B cell (primary cell): ENCODE results near the gene SEPHS2. TPM values are rescaled to one million over a fixed set of nuclear protein-coding genes. Genes with fewer than 3 reads are reported as not detected.

Experiments used
- ATAC-seq: fragments of 200-7000 bp; cut with Tn5 transposase; one replicate; pipeline ENCODE4 v1.10.0; 2021; ENCODE audit warnings: low read depth, mild to moderate bottlenecking, moderate number of reproducible peaks, moderate library complexity
- CTCF ChIA-PET: fragments of 350-600 bp; sonication (Branson Sonifier 250); formaldehyde crosslinking; loops from one replicate; lab custom pipeline; 2021; ENCODE audit warnings: antibody characterized with exemption, inconsistent platforms; lab: Charles Lee
- POLR2A ChIA-PET: fragments of 350-600 bp; sonication (Branson Sonifier 250); formaldehyde crosslinking; loops from one replicate; lab custom pipeline; 2021; ENCODE audit warnings: antibody characterized with exemption; lab: Charles Lee
- DNase-seq: peaks from one replicate; pipeline ENCODE4 v3.0.0; 2013
- H2AFZ ChIP-seq: 2 replicates; pipeline ENCODE4 v1.6.1; 2012; ENCODE audit warnings: mild to moderate bottlenecking, low read depth, low read length; ENCODE audit not compliant: insufficient read depth, poor library complexity, severe bottlenecking
- H3K27ac ChIP-seq, 2 donors: 1 replicate in 1 of 2; 2 replicates in 1 of 2; pipeline ENCODE4 v1.5.1; 2012 to 2013; ENCODE audit warnings: low read length in 2 of 2, mild to moderate bottlenecking in 2 of 2, moderate library complexity in 1 of 2
- H3K27me3 ChIP-seq, 4 experiments: fragments of 200-600 bp in 1 of 4; sonication (generic) in 1 of 4; replicated peaks in 1 of 4; 1 replicate in 2 of 4; 2 replicates in 2 of 4; pipeline versions ENCODE4 v1.6.1 to v1.7.0; 2013 to 2016; ENCODE audit warnings: low read length in 3 of 4, mild to moderate bottlenecking in 2 of 4, mixed read lengths in 1 of 4, moderate library complexity in 1 of 4; ENCODE audit not compliant: insufficient read depth in 4 of 4, control insufficient read depth in 3 of 4; ENCODE audit errors: control extremely low read depth in 1 of 4
- H3K36me3 ChIP-seq, 2 experiments: replicated peaks in 1 of 2; 1 replicate in 1 of 2; 2 replicates in 1 of 2; pipeline versions ENCODE4 v1.6.1 to v1.7.1; 2013; ENCODE audit warnings: low read length in 1 of 2; ENCODE audit not compliant: insufficient read depth in 2 of 2, control insufficient read depth in 1 of 2; ENCODE audit errors: control extremely low read depth in 1 of 2, extremely low read depth in 1 of 2
- H3K4me1 ChIP-seq, 2 donors: fragments of 200-600 bp in 1 of 2; sonication (generic) in 1 of 2; 1 replicate in 1 of 2; 2 replicates in 1 of 2; pipeline versions ENCODE4 v1.5.1 to v1.6.1; 2013 to 2017; ENCODE audit warnings: low read length in 2 of 2; ENCODE audit not compliant: control insufficient read depth in 2 of 2, insufficient read depth in 2 of 2
- H3K4me2 ChIP-seq: replicated peaks from 2 replicates; pipeline ENCODE3; 2012; ENCODE audit warnings: mild to moderate bottlenecking, low read depth, low read length; ENCODE audit not compliant: poor library complexity, severe bottlenecking
- H3K4me3 ChIP-seq, 5 experiments: fragments of 200-600 bp in 1 of 5; sonication (generic) in 1 of 5; 1 replicate in 3 of 5; 2 replicates in 2 of 5; pipeline versions ENCODE4 v1.5.1 to v1.7.0; 2011 to 2016; ENCODE audit warnings: low read length in 4 of 5, mild to moderate bottlenecking in 4 of 5, low read depth in 2 of 5, control low read depth in 1 of 5, moderate library complexity in 1 of 5; ENCODE audit not compliant: insufficient read depth in 1 of 5; ENCODE audit errors: control extremely low read depth in 1 of 5, extremely low read depth in 1 of 5
- H3K79me2 ChIP-seq: fragments of 200-600 bp; sonication (generic); one replicate; pipeline ENCODE4 v1.6.0; 2016; ENCODE audit warnings: low read length; ENCODE audit not compliant: control insufficient read depth, insufficient read depth
- H3K9ac ChIP-seq: fragments of 200-600 bp; sonication (generic); 2 replicates; pipeline ENCODE4 v1.6.1; 2017; ENCODE audit warnings: mild to moderate bottlenecking, low read length, moderate library complexity
- H3K9me3 ChIP-seq, 3 donors: one replicate each; pipeline versions ENCODE4 v1.6.1 to v1.7.1; 2013; ENCODE audit warnings: low read length in 2 of 3; ENCODE audit not compliant: control insufficient read depth in 2 of 3, insufficient read depth in 1 of 3; ENCODE audit errors: control extremely low read depth in 1 of 3
- H4K20me1 ChIP-seq: 2 replicates; pipeline ENCODE4 v1.6.0; 2012; ENCODE audit warnings: mild to moderate bottlenecking, low read length; ENCODE audit not compliant: insufficient read depth, control insufficient read depth, poor library complexity, severe bottlenecking
- H3K27ac Mint-ChIP-seq: one replicate; pipeline ENCODE4 v1.8.0; 2021; ENCODE audit warnings: mixed read lengths
- H3K27me3 Mint-ChIP-seq: one replicate; pipeline ENCODE4 v1.8.0; 2021; ENCODE audit warnings: mixed read lengths
- H3K4me1 Mint-ChIP-seq: one replicate; pipeline ENCODE4 v1.8.0; 2021; ENCODE audit warnings: mixed read lengths
- H3K4me3 Mint-ChIP-seq: one replicate; pipeline ENCODE4 v1.8.0; 2021; ENCODE audit warnings: mixed read lengths
- H3K9me3 Mint-ChIP-seq: one replicate; pipeline ENCODE4 v1.8.0; 2022; ENCODE audit warnings: mixed read lengths; ENCODE audit not compliant: insufficient read depth
- EZH2 ChIP-seq: IDR thresholded peaks from 2 replicates; pipeline ENCODE4 v1.6.1; 2012; ENCODE audit warnings: borderline replicate concordance, low read depth, mild to moderate bottlenecking, moderate library complexity, low read length; ENCODE audit not compliant: insufficient read depth, poor library complexity, severe bottlenecking
- WGBS: methylation state at CpG from one replicate; pipeline ENCODE4 v1.1.5; 2013; ENCODE audit warnings: missing lambda C conversion rate; ENCODE audit not compliant: insufficient coverage; 5-methylcytosine and 5-hydroxymethylcytosine counted together
- intact Hi-C: fragments of 100-400 bp; cut with micrococcal nuclease; formaldehyde crosslinking; loops from one replicate; pipeline ENCODE4 v1.10.0; 2022
- polyA plus RNA-seq: library from polyadenylated mRNA; depleted of rRNA; stranded (reverse); fragments of >200 nt; gene quantifications from 2 replicates; pipeline ENCODE4 v1.2.3, GENCODE V29; 2012
- total RNA-seq, 2 donors: library from RNA; stranded (reverse); fragments of 120-200 nt in 1 of 2; gene quantifications; 1 replicate in 1 of 2; 2 replicates in 1 of 2; pipeline versions ENCODE4 v1.2.3 to v1.2.4, GENCODE V29; 2013 to 2022
- TF ChIP-seq, protein P1 (sequence below): fragments of 200-600 bp; IDR thresholded peaks from one replicate; pipeline ENCODE4 v1.8.0; 2022; ENCODE audit warnings: antibody characterized with exemption, mild to moderate bottlenecking

Gene SEPHS2
- total and polyA plus RNA-seq, 2 donors (not counting 1 experiment from before 2014, with no cell fraction given): 13.8 to 63.2 TPM

DNA sequence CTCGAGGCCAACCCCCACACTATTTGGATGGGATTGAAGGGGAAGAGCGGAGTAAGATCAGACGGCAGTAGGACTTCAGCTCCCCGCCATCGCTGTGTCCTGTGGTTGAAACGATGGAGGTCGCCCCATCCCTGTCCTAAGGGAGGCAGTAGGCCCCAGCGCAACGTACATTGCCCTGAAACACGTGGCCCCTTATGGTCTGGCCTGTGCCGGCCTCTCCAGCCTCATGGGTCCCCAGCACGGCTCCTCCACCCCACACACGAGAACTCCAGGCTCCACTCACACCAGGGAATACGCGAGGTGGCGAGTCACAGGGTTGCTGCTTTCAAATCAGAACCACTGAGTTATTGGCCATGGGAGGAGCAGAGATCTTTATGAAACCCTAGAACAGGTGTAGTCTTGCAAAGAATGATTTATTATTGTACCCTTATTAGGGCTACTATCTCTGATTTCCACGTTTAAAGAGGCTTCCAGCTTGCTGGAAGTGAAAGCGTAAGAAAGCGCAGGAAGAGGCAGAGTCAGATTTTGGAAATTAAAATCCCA, 15.2 kb downstream of the SEPHS2 start:
- no peaks in the 10 kb centered on the region for H3K9me3 Mint-ChIP-seq
- H3K4me3 Mint-ChIP-seq: no peak overlapping the region
- Histone ChIP-seq H3K27ac (peak overlapping the region; percentile 79 to 86), H3K4me3 (peak overlapping the region in 3 of 5 experiments; percentile 5 to 36 (median 22)), H2AFZ (peak overlapping the region; percentile 93), H3K36me3 (peaks cover 5 to 13% of the 10 kb centered on the region in 2 experiments), H3K79me2 (peaks cover 27% of the 10 kb centered on the region), H3K4me1 (peaks cover 12 to 21% of the 10 kb centered on the region in 2 donors), H3K9ac (peak overlapping the region; percentile 41), H4K20me1 (no peaks in the 10 kb centered on the region), H3K4me2 (peak overlapping the region; percentile 66), H3K27me3 (no peaks in the 10 kb centered on the region), H3K9me3 (no peaks in the 10 kb centered on the region)
- H3K27ac Mint-ChIP-seq: no peak overlapping the region
- DNase-seq (no peak), ATAC-seq (peak; percentile 2)
- ChIA-PET CTCF (interaction anchor here (0.6 to 4.7 kb wide), 39 partner anchors 9 to 338 kb away, joined by 3 to 55 read pairs (median 5); partner anchors contain the start of genes SEPHS2, SEPTIN1, TBX6 and ZNF48), POLR2A (interaction anchor here (0.6 to 2.3 kb wide), 27 partner anchors 10 to 415 kb away, joined by 3 to 18 read pairs (median 4); partner anchors contain the start of genes ALDOA, FBRS, ITGAL and PRR14)
- H3K27me3 Mint-ChIP-seq: no peaks in the 10 kb centered on the region
- intact Hi-C loops: loop anchor here (1.0 to 5.0 kb wide), 10 partner anchors 15 to 267 kb away; partner anchors contain the start of genes ITGAL, SEPHS2, SRCAP and ZNF764
- 53% methylated on average over 11 of the region's 19 CpGs for WGBS
- H3K4me1 Mint-ChIP-seq: peaks cover 17% of the 10 kb centered on the region
- TF ChIP-seq EZH2: no peak
- TF ChIP-seq, protein P1, sequence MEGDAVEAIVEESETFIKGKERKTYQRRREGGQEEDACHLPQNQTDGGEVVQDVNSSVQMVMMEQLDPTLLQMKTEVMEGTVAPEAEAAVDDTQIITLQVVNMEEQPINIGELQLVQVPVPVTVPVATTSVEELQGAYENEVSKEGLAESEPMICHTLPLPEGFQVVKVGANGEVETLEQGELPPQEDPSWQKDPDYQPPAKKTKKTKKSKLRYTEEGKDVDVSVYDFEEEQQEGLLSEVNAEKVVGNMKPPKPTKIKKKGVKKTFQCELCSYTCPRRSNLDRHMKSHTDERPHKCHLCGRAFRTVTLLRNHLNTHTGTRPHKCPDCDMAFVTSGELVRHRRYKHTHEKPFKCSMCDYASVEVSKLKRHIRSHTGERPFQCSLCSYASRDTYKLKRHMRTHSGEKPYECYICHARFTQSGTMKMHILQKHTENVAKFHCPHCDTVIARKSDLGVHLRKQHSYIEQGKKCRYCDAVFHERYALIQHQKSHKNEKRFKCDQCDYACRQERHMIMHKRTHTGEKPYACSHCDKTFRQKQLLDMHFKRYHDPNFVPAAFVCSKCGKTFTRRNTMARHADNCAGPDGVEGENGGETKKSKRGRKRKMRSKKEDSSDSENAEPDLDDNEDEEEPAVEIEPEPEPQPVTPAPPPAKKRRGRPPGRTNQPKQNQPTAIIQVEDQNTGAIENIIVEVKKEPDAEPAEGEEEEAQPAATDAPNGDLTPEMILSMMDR: peak; percentile 29
